K562 (cell line): Measurements from ENCODE around the gene SHB. TPM values are rescaled to one million over a fixed set of nuclear protein-coding genes. Genes with fewer than 3 reads are reported as not detected.

Source experiments
- CBFA2T3 ChIP-seq: fragments of 450-650 bp; IDR thresholded peaks from 2 replicates; pipeline ENCODE4 v1.6.1; 2017
- CCAR2 ChIP-seq: fragments of 200-400 bp; formaldehyde crosslinking; IDR thresholded peaks from 2 replicates; pipeline ENCODE4 v1.6.1; 2017; ENCODE audit warnings: mild to moderate bottlenecking, low read depth, low read length
- FIP1L1 ChIP-seq: fragments of 200-400 bp; formaldehyde crosslinking; IDR thresholded peaks from 2 replicates; pipeline ENCODE4 v1.6.1; 2018; ENCODE audit warnings: mild to moderate bottlenecking, low read depth, low read length; ENCODE audit not compliant: poor library complexity, severe bottlenecking
- KAT7 ChIP-seq: sonication (generic); formaldehyde crosslinking; IDR thresholded peaks from 2 replicates; pipeline ENCODE4 v1.8.0; 2022; ENCODE audit warnings: missing genetic modification reagents, mild to moderate bottlenecking, borderline replicate concordance
- NFATC3 ChIP-seq: fragments of 450-650 bp; IDR thresholded peaks from 2 replicates; pipeline ENCODE4 v1.6.1; 2017; ENCODE audit warnings: mild to moderate bottlenecking
- POLR3G ChIP-seq: IDR thresholded peaks from 2 replicates; pipeline ENCODE4 v1.6.1; 2011; ENCODE audit not compliant: insufficient read length, insufficient replicate concordance; ENCODE audit errors: extremely low read depth
- SOX6 ChIP-seq: fragments of 450-650 bp; IDR thresholded peaks from 2 replicates; pipeline ENCODE4 v1.6.1; 2014; ENCODE audit warnings: mild to moderate bottlenecking
- SPI1 ChIP-seq: IDR thresholded peaks from 2 replicates; pipeline ENCODE4 v1.6.1; 2011; ENCODE audit warnings: low read depth, low read length, control low read depth, borderline replicate concordance
- U2AF2 ChIP-seq: fragments of 200-400 bp; formaldehyde crosslinking; optimal IDR thresholded peaks from 2 replicates; pipeline ENCODE3; 2017; ENCODE audit warnings: low read depth, mild to moderate bottlenecking, low read length
- WHSC1 ChIP-seq: IDR thresholded peaks from one replicate; pipeline ENCODE4 v1.6.1; 2012; ENCODE audit warnings: low read length, control low read depth, inconsistent platforms
- ZFX ChIP-seq: sonication (generic); formaldehyde crosslinking; IDR thresholded peaks from 2 replicates; pipeline ENCODE4 v1.8.0; 2022; ENCODE audit warnings: mild to moderate bottlenecking, missing genetic modification reagents, moderate library complexity
- polyA plus RNA-seq, 8 experiments: library from polyadenylated mRNA; depleted of rRNA in 4 of 8; stranded (reverse) in 5 of 8; unstranded in 3 of 8; fragments of >200 nt; fragmentation: Nextera tagmentation in 2 of 8; fragmentation: Illumina TruSeq in 1 of 8; extraction: Ambion mirVana in 2 of 8; extraction: Trizol in 1 of 8; gene quantifications; 2 replicates each; pipeline versions ENCODE4 v1.2.1 to v1.2.3, GENCODE V29; 2011 to 2014; ENCODE audit warnings: inconsistent platforms in 1 of 8, missing spikeins in 1 of 8
- total RNA-seq, 7 experiments: library from RNA; depleted of rRNA in 6 of 7; stranded (reverse); fragments of >200 nt in 6 of 7; fragmentation: Illumina TruSeq in 2 of 7; extraction: Trizol in 2 of 7; gene quantifications; 2 replicates each; pipeline versions ENCODE4 v1.2.1 to v1.2.3, GENCODE V29; 2011 to 2021; ENCODE audit warnings: low replicate concordance in 1 of 7
- TF ChIP-seq, protein P1 (sequence below), 2 experiments: fragments of 450-650 bp; IDR thresholded peaks; 2 replicates each; pipeline ENCODE4 v1.6.1; 2016
- TF ChIP-seq, protein P2 (sequence below): fragments of 450-650 bp; formaldehyde crosslinking; conservative IDR thresholded peaks from 2 replicates; pipeline ENCODE4 v1.4.0; 2022; ENCODE audit warnings: mild to moderate bottlenecking, missing genetic modification characterization
- TF ChIP-seq, protein P3 (sequence below): fragments of 250-450 bp; sonication (Bioruptor Pico); IDR thresholded peaks from 2 replicates; pipeline ENCODE4 v1.5.0; 2021; ENCODE audit warnings: mild to moderate bottlenecking, borderline replicate concordance
- TF ChIP-seq, protein P4 (sequence below): fragments of 250-450 bp; sonication (Bioruptor Pico); IDR thresholded peaks from 2 replicates; pipeline ENCODE4 v1.5.0; 2021
- TF ChIP-seq, protein P5 (sequence below): fragments of 250-450 bp; sonication (Bioruptor Pico); IDR thresholded peaks from 2 replicates; pipeline ENCODE4 v1.6.1; 2021; ENCODE audit warnings: mild to moderate bottlenecking
- TF ChIP-seq, protein P6 (sequence below): fragments of 250-450 bp; sonication (Bioruptor Pico); IDR thresholded peaks from 2 replicates; pipeline ENCODE4 v1.9.0; 2021; ENCODE audit warnings: mild to moderate bottlenecking
- TF ChIP-seq, protein P7 (sequence below): sonication (generic); formaldehyde crosslinking; IDR thresholded peaks from 2 replicates; pipeline ENCODE4 v1.9.0; 2022; ENCODE audit warnings: mild to moderate bottlenecking, missing genetic modification reagents

Gene SHB
- total and polyA plus RNA-seq, 9 of the 15 experiments (the other 6 are each of a cell fraction or from before 2014, with no cell fraction given): 0.78 to 16.0 (median 5.3) TPM

DNA sequence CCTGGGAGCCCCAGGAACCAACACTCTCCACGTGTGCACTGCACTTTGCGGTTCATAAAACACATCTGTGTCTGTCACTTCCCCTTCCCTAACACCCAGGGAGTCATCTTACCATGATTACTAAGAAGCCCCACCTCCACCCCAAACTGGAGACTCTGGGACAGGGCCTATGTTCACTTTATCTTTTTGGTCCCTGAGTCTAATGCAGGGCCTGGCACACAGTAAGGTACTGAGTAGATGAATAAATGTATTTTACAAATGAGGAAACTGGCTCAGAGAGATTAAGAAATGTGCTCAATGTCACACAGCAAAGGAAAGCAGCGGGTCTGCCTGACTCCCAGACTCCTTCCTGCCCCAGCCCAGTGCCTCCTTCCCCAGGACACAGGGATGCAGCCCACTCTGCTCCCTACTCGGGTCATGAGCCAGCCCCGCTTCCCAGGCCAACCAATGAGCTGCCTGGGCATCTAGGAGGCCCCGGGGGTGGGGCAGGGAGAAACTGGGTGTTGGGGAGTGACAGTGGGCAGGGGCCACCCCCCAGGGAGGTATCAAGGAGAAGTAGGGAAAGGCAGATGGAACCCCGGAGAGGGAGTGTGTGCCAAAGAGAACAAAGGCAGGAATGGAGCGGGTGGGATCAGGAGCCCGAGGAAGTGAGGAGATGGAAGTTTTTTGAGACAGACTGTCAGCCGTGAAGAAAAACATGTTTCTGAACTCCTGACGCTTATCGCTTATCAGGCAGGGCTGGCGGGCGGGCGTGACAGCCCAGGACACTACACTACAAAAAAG is 30.5 kb downstream of the SHB start (continued):
- TF ChIP-seq, protein P1, sequence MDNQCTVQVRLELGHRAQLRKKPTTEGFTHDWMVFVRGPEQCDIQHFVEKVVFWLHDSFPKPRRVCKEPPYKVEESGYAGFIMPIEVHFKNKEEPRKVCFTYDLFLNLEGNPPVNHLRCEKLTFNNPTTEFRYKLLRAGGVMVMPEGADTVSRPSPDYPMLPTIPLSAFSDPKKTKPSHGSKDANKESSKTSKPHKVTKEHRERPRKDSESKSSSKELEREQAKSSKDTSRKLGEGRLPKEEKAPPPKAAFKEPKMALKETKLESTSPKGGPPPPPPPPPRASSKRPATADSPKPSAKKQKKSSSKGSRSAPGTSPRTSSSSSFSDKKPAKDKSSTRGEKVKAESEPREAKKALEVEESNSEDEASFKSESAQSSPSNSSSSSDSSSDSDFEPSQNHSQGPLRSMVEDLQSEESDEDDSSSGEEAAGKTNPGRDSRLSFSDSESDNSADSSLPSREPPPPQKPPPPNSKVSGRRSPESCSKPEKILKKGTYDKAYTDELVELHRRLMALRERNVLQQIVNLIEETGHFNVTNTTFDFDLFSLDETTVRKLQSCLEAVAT (IDR thresholded peaks at IDR 0.05): peak; percentile 43 to 48; a peak in 1 of 4 replicates
- TF ChIP-seq NFATC3 (no peak), ZFX (CRISPR knock-in tag) (no peak), FIP1L1 (no peak), SPI1 (peak; percentile 93), CBFA2T3 (peak; percentile 33), SOX6 (0 out of 2 replicates have a peak, but pooled peaks have one; percentile 11), CCAR2 (no peak), POLR3G (no peak), KAT7 (0 out of 2 replicates have a peak, but pooled peaks have one; percentile 13), WHSC1 (no peak), U2AF2 (no peak)
- TF ChIP-seq, protein P2, sequence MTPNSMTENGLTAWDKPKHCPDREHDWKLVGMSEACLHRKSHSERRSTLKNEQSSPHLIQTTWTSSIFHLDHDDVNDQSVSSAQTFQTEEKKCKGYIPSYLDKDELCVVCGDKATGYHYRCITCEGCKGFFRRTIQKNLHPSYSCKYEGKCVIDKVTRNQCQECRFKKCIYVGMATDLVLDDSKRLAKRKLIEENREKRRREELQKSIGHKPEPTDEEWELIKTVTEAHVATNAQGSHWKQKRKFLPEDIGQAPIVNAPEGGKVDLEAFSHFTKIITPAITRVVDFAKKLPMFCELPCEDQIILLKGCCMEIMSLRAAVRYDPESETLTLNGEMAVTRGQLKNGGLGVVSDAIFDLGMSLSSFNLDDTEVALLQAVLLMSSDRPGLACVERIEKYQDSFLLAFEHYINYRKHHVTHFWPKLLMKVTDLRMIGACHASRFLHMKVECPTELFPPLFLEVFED: no peak
- TF ChIP-seq, protein P3, sequence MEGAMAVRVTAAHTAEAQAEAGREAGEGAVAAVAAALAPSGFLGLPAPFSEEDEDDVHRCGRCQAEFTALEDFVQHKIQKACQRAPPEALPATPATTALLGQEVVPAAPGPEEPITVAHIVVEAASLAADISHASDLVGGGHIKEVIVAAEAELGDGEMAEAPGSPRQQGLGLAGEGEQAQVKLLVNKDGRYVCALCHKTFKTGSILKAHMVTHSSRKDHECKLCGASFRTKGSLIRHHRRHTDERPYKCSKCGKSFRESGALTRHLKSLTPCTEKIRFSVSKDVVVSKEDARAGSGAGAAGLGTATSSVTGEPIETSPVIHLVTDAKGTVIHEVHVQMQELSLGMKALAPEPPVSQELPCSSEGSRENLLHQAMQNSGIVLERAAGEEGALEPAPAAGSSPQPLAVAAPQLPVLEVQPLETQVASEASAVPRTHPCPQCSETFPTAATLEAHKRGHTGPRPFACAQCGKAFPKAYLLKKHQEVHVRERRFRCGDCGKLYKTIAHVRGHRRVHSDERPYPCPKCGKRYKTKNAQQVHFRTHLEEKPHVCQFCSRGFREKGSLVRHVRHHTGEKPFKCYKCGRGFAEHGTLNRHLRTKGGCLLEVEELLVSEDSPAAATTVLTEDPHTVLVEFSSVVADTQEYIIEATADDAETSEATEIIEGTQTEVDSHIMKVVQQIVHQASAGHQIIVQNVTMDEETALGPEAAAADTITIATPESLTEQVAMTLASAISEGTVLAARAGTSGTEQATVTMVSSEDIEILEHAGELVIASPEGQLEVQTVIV: no peak
- TF ChIP-seq, protein P4, sequence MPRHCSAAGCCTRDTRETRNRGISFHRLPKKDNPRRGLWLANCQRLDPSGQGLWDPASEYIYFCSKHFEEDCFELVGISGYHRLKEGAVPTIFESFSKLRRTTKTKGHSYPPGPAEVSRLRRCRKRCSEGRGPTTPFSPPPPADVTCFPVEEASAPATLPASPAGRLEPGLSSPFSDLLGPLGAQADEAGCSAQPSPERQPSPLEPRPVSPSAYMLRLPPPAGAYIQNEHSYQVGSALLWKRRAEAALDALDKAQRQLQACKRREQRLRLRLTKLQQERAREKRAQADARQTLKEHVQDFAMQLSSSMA (CRISPR knock-in tag): no peak
- TF ChIP-seq, protein P5, sequence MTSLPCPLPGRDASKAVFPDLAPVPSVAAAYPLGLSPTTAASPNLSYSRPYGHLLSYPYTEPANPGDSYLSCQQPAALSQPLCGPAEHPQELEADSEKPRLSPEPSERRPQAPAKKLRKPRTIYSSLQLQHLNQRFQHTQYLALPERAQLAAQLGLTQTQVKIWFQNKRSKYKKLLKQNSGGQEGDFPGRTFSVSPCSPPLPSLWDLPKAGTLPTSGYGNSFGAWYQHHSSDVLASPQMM (CRISPR knock-in tag): no peak
- TF ChIP-seq, protein P6, sequence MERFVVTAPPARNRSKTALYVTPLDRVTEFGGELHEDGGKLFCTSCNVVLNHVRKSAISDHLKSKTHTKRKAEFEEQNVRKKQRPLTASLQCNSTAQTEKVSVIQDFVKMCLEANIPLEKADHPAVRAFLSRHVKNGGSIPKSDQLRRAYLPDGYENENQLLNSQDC (CRISPR knock-in tag): no peak
- TF ChIP-seq, protein P7, sequence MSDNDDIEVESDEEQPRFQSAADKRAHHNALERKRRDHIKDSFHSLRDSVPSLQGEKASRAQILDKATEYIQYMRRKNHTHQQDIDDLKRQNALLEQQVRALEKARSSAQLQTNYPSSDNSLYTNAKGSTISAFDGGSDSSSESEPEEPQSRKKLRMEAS: peak; percentile 82
